GM21717 (cell line): Measurements from ENCODE around the gene MTUS2.

Experiments
- ATAC-seq: cut with Tn5 transposase; IDR thresholded peaks from one replicate; pipeline ENCODE4 v1.9.1; 2021; ENCODE audit warnings: mild to moderate bottlenecking, moderate library complexity; ENCODE audit not compliant: unreplicated experiment

The MTUS2 gene

DNA sequence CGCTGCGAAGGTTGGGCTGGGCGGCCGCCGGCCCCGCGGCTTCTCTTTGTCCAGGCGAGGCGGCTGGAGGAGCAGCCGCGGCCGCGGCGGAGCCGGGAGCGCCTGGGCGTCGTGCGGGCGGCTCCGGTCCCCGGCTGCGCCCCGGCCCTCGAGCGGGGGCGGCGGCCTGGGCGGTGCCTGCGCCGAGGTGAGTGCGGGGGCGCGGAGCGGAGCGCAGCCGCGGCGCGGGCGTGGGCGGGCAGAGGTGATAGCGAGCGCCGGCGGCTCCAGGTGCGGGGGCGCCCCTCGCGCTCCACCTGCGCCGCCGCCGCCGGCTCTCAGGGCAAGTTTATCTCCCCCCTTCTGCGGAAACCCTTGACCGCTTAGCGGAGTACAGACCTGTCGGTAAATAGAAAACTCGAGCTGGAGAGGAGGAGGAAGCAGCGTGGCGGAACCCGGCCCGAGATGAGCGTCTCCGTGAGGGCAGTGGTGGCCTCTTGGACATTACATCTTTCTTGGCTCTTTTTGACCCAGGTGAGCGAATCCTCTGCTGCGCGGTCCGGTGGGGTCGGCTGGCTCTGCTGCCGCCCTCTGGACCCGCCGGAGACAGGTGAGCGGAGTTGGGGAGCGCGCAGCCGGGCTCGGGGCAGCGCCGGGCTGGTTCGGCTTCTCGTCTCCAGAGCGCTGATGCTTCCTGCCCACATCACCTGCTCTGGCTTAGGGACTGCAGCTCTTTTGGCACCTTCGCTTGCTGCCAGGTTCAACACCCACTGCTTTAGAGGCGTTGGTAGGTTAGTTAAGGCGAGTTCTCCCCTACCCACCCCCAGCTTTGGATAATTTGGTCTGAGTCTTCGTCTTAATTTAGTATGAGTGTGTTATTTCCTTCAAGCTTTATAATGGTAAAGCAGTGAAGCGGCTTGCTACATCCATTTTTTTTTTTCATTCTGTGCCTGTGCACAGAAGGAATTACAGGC, at the start of gene MTUS2:
MTUS2 (plus strand) TSS at position 241 of the 953 bp plus-strand sequence.
- ATAC-seq, result no peak

- ATAC-seq, result no peak
Measured at GRCh38 chr13:28778308-28779215, 41.6 kb upstream of the MTUS2 start.

DNA sequence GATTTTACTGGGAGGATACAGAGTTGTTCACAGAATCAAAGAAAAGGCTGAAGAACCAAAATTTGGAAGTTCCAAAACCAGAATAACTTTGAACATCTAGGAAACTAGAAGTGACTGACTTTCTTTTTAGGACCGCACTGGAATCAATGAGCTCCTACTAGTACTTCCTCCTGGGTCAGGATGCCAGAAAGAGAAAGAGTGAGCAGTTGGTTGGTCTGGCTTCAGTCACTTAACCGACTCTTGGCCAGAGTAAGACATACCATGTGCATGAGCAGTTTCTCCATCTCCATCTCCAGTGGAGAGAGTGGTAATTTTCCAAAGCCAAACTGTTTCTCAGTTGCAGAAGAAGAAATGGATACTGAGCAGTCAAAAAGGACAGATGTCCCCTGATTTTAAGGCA, 27.1 kb upstream of the MTUS2 start:
- ATAC-seq, result no peak

GRCh38 chr13:28794396-28794795, 25.7 kb upstream of the MTUS2 start:
- ATAC-seq, result no peak

- ATAC-seq, result no peak
Measured at GRCh38 chr13:28796938-28797257, 23.2 kb upstream of the MTUS2 start.

GRCh38 chr13:28805193-28805819, 14.8 kb upstream of the MTUS2 start:
- no peak for ATAC-seq

DNA sequence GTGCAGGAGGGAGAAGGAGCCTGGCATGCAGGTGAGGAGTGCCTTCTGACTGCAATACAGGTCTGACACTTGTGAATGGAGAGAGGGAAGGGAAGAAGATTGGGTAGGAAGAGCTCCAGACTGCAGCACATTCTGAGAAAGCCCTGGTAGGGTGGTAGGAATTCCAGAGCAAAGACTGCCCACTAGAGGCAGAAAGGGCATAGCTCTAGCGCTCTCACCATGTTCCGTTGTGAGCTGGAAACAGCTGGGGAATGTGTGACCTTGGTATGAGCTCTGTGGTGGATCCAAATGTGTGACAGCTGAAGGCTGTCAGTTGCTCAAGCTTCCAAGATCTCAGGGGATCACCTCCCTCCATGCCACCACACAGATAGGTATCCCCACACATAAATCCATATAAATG, 2.9 kb upstream of the MTUS2 start:
- ATAC-seq, result no peak

GRCh38 chr13:28819046-28819730, 951 bp upstream of the MTUS2 start:
- ATAC-seq, result no peak

GRCh38 chr13:28819735-28820098, 422 bp upstream of the MTUS2 start:
- ATAC-seq, result no peak

GRCh38 chr13:28822151-28822550, 2.0 kb downstream of the MTUS2 start:
- no peak for ATAC-seq

GRCh38 chr13:28822801-28823200, 2.7 kb downstream of the MTUS2 start:
- no peak for ATAC-seq

DNA sequence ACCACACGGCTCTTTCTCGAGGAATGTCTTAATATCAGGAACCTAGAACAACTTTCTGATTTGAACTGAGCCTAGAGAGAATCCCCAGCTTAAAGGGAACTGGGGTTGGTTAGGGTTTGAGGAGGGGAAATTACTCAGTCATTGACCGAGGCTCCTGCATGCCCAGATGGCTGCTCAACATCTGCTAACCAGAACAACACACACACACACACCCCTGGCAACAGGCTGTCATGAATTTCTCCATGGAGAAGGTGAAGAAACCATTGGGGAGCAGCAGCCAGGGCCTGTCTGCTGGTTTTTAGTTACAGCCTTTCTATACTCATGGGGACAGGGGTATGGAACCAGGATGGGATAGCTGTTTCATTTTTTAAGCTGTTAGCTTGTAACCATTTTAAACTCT, 5.2 kb downstream of the MTUS2 start:
- no peak for ATAC-seq

- ATAC-seq, result no peak
Measured at GRCh38 chr13:28826368-28826767, 6.2 kb downstream of the MTUS2 start.

DNA sequence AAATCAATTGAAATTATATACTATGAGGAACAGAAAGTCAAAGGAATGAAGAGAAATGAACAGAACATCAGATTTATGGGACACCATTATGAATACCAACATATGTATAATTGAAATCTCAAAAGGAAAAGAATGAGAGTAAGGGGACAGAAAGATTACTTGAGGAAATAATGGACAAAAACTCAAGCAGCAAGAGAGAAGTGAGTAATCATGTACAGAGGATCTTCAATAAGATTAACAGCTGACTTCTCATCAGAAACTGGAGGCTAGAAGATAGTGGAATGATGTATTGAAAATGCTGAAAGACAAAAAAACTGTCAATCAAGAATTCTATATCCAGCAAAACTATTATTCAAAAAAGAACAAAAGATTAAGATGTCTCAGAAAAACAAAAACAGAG, 10.4 kb downstream of the MTUS2 start:
- ATAC-seq, result no peak

DNA sequence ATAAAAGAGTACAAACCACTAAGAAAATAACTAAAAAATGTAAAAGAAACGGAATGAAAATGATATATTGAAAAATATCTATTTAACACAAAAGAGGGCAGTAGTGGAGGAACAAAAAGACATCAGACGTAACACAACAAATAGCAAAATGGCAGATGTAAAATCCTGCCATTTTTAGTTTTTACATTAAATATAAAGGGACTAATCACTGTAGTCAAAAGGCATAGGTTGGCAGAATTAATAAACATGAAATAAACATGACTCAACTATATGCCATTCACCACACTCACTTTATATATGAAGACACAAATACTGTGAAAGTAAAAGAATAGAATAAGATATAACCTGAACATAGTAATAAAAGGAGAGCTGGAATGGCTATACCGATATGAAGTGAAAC, 11.0 kb downstream of the MTUS2 start:
- no peak for ATAC-seq

DNA sequence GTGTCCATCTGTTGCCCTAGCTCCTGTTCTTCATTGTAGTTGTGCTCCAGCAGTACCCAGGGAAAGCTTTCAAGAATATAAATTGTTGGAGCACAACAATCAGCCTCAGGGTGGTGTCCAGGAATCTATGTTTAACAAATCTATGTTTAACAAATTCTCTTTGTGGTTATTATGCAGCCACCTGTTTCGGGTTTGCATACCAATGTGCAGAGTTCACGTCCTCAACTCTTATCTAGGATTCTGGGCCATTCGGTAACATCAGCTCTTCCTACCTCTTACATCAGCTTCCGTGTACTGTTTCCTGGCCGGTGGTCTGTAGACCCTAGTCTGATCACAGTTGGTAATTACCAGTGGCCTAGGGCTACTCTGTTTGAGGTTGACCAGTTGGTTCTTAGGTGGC, 17.0 kb downstream of the MTUS2 start:
- no peak for ATAC-seq

- ATAC-seq, result no peak
Measured at GRCh38 chr13:28843639-28844038, 23.5 kb downstream of the MTUS2 start.

DNA sequence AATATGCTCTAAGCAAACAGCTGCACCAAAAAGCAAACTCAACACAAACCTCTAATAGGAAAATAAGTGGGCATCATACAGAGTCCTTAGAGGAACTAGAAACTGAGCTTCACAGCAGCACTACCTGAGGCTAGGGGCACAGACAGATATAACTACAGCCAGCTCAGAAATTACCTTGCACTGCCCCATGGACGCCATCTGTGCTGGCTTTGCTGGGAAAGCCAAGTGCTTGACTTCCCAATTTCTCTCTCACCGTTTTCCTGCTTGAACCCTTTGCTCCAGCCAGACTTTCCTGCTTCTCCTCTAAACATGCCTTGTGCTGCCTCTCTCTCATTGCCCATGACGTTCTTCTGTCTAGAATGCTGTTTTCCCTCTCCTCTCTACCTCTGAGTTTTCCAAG, 29.3 kb downstream of the MTUS2 start:
- no peak for ATAC-seq

DNA sequence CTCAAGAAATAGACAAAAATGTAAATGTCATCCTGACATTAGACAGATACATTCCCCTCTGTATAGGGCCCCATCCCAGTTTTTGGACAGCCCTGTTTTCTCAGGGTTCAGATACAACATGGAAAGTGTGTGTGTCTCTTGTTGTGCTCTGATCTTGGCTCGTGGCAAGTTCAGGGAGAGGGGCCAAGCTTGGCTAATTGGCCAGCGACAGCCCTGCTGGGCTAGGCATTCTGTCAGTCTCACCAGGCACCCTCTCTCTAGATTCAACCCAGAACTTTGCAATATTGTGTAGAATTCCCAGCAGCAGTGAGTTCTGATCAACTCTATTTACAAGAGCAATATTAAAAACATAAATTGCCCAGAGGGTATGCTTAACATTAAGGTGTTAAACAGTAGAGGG, 30.1 kb downstream of the MTUS2 start:
- ATAC-seq, result no peak

GRCh38 chr13:28851422-28851821, 31.3 kb downstream of the MTUS2 start:
- no peak for ATAC-seq

DNA sequence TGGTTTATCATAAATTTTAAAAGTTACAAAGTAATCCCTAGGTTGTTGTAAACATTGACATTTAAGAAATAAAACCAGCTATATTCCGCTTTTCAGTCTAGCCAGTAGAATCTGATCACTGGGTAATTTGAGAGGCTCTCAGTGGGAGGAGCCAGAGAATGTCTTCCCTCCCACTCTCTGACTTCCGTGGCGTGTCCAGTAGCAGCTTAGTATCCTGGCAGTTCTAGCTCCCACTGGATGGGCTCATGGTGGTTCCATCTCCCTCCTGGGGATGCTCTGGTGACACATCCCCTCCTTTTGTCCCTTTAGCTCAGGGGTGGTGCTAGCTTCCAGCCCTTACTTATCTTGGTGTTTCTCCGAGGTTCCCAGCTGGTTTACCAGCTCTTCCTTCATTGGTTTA, 34.5 kb downstream of the MTUS2 start:
- ATAC-seq, result no peak
